Posterior cingulate gyrus (tissue), 11 donors: ENCODE data around the gene NYNRIN.
"Not testable (repeated sequence)": the region's sequence is repeated elsewhere in the genome, so short reads cannot be mapped to it uniquely, and the experiment has no call there.

ENCODE experiments used
- DNase-seq, 10 donors: peaks; one replicate each; pipeline versions ENCODE4 v3.0.0 to v3.0.0-alpha.2; 2020 to 2021; ENCODE audit warnings: mixed read lengths in 3 of 10
- intact Hi-C: fragments of 100-400 bp; cut with DNase I; formaldehyde crosslinking; loops from one replicate; pipeline ENCODE4 v1.15.1; 2023

Gene NYNRIN

GRCh38 chr14:24398653-24399446 is at the start of gene NYNRIN:
Gene NYNRIN (plus strand): TSS chr14:24399003. CDS start chr14:24399247, 244 bp downstream.
- intact Hi-C loops: no loop called here
- DNase-seq: peak in 3 of 10 donors; percentile 27 to 88 (median 31)

GRCh38 chr14:24349742-24350141 is 49.1 kb upstream of the NYNRIN start:
- intact Hi-C loops: no loop called here

GRCh38 chr14:24351517-24351916 is 47.3 kb upstream of the NYNRIN start:
- intact Hi-C loops: no loop called here
- DNase-seq: peak in 2 of 10 donors; percentile 4 to 16

More at GRCh38 chr14:24349742-24350141, 49.1 kb upstream of the NYNRIN start:
- DNase-seq: peak in 2 of 10 donors; percentile 6 to 20

GRCh38 chr14:24353559-24354481 is 45.0 kb upstream of the NYNRIN start:
- intact Hi-C loops: no loop called here
- DNase-seq: peak in 1 of 10 donors; percentile 12

GRCh38 chr14:24354482-24354825 is 44.3 kb upstream of the NYNRIN start:
- peak in 2 of 10 donors; percentile 4 to 59 for DNase-seq
- intact Hi-C loops: not testable (repeated sequence)

- DNase-seq: peak in 2 of 10 donors; percentile 6 to 9
- intact Hi-C loops: no loop called here
Measured at GRCh38 chr14:24355009-24355408, 43.8 kb upstream of the NYNRIN start.

- peak in 1 of 10 donors; percentile 6 for DNase-seq
- intact Hi-C loops: no loop called here
Measured at GRCh38 chr14:24356208-24356607, 42.6 kb upstream of the NYNRIN start.

- intact Hi-C loops: no loop called here
- DNase-seq: peak in 1 of 10 donors; percentile 16
Measured at GRCh38 chr14:24360281-24360680, 38.5 kb upstream of the NYNRIN start.

GRCh38 chr14:24361326-24361725 is 37.5 kb upstream of the NYNRIN start:
- no peak for DNase-seq
- intact Hi-C loops: no loop called here

GRCh38 chr14:24362241-24362960 is 36.4 kb upstream of the NYNRIN start:
- peak in 1 of 10 donors; percentile 60 for DNase-seq
- intact Hi-C loops: no loop called here

- intact Hi-C loops: no loop called here
- DNase-seq: peak in 1 of 10 donors; percentile 36
Measured at GRCh38 chr14:24363401-24363800, 35.4 kb upstream of the NYNRIN start.

- DNase-seq: no peak
- intact Hi-C loops: loop anchor here (5.0 kb wide), 1 partner anchor 62 kb away; the partner anchor contains the start of genes CBLN3 and KHNYN
Measured at GRCh38 chr14:24364841-24365240, 34.0 kb upstream of the NYNRIN start.

- intact Hi-C loops: loop anchor here (5.0 kb wide), 1 partner anchor 61 kb away; the partner anchor contains the start of genes CBLN3 and KHNYN
- peak in 8 of 10 donors; percentile 15 to 92 (median 52) for DNase-seq
Measured at GRCh38 chr14:24365600-24366412, 33.0 kb upstream of the NYNRIN start.

- peak in 1 of 10 donors; percentile 77 for DNase-seq
- intact Hi-C loops: loop anchor here (5.0 kb wide), 1 partner anchor 61 kb away; the partner anchor contains the start of genes CBLN3 and KHNYN
Measured at GRCh38 chr14:24366413-24366720, 32.4 kb upstream of the NYNRIN start.

GRCh38 chr14:24366721-24367513 is 31.9 kb upstream of the NYNRIN start:
- DNase-seq: peak in 6 of 10 donors; percentile 8 to 89 (median 38)
- intact Hi-C loops: loop anchor here (5.0 kb wide), 1 partner anchor 60 kb away; the partner anchor contains the start of genes CBLN3 and KHNYN

- intact Hi-C loops: loop anchor here (5.0 kb wide), 1 partner anchor 60 kb away; the partner anchor contains the start of genes CBLN3 and KHNYN
- peak in 2 of 10 donors; percentile 14 to 75 for DNase-seq
Measured at GRCh38 chr14:24367514-24368211, 31.1 kb upstream of the NYNRIN start, which contains the start of gene NFATC4. Gene NFATC4 (plus strand): TSS chr14:24368184. CDS start chr14:24368341, 157 bp downstream.

- intact Hi-C loops: loop anchor here (5.0 kb wide), 1 partner anchor 59 kb away; the partner anchor contains the start of genes CBLN3 and KHNYN
- DNase-seq: no peak
Measured at GRCh38 chr14:24368212-24368561, 30.6 kb upstream of the NYNRIN start.
